GM18907 (cell line): ENCODE measurements around the gene HAPLN3.

Experiments used
- ATAC-seq: cut with Tn5 transposase; IDR thresholded peaks from one replicate; pipeline ENCODE4 v1.9.1; 2021; ENCODE audit warnings: mild to moderate bottlenecking, moderate library complexity; ENCODE audit not compliant: unreplicated experiment

The HAPLN3 gene

DNA sequence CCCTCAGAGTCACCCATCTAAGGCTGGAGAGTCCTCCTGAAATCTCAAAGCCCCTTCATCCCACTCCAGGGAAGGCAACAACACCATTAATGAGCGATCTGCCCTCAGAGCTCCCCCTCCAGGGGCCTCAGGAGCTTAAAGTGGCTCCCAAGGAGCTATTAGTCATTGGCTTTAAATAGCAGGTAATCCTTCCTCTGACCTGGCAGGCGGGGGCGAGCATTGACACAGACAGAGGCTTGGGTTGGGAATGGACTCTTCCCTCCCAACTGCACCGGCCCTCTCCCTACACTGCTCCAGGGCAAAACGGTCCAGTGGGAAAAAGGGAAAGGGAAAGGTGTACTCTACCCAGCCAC is 16.4 kb upstream of the HAPLN3 start:
- no peak for ATAC-seq

DNA sequence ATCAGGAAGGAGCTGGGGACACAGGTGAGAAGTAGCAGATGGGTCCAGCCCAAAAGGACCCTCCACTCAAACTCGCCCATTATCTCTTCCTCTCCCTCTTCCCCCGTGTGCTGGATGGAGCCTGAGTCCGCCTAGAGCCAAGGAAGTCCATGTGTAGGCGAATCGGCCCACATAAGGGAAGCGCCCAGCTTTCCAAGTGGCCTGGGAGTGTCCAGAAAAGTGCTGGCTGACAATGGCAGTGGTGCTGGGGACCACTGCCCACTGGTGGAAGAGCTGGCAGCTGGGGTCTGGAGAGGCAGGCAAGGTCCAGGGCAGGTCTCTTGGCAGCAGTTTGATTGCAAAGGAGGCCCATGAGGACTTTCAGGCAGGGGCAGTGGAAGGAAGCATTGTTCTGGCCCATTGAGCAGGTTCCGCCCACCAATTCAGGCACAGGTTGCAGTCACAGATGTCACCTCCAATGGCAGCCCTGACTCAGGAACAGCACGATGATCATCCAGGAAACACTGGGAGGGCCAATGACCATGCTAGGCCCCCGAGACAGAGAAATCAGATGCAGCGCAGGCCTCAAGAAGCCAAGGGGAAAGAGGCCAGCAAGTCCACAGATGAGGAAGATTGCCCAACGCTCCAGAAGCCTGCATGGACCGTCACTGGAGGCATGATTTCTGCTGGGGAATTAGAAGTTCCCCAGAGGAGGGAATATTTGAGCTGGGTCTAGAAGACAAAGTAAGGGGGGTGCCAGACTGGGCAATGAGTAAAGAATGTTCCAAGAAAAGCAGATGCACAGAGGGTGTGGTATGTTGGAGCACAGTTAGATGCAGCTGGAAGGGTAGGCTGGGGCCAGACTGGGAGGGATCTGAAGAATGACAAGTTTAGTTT is 14.8 kb upstream of the HAPLN3 start:
- no peak for ATAC-seq

DNA sequence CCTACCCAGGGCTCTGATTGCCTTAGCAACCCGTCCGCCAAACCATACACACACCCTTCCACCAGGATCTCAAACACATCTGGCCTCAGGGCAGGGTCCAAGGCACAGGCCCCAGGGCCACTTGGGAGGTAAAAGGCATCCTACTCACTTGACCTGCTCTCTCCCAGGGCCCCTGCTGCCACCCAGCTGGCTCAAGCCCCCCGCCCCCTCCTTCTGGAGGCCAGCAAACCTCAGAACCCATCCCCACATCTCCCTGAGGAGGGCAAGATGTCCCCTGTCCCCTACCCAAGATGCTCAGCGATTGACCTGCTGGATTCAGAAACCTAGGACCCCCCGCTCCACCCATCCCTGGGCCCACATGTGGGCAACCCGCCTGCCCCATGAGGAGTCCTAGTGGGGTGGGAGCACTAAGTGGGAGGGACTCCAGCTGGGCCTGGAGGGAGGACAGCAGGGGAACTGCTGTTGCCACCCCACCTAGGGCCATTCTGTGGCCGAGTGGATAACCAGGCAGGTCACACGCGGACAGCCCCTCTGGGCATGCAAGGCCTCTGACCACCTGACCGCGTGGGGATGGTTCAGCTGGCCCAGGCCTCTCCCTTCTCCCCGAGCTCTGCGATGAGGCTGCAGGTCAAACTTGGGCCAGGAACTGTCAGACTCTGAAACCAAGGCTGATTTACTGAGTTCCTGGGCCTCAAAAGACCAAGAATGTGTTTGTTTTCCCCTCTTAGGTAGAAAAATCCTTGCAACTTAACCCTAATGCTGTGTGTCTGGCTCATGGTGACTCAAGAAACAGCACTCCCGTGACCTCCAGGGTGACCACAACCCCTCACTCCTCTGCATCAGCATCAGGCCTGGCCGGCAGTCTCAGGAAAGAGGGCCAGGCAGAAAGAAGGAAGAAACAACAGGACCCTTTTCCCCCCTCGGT is 13.6 kb upstream of the HAPLN3 start:
- no peak for ATAC-seq

DNA sequence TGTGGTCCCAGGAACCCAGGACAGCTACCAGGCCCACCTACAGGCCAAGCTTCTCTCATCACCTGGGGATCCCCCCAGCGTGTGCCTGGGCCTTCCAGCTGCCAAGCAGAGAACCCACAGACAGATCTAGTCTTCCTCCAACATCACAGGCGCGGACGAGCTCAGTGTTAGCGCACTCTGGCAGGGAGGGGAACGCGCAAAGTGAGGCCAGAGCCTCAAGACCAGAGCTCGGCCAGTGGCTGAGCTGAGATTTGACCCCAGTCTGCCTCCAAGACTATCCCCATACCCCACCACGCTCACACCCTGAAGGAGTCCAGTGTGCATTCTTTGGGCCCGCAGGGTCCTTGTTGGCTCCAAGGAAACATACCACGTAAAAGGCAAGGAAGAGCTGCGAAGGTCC is 12.8 kb upstream of the HAPLN3 start:
- no peak for ATAC-seq

DNA sequence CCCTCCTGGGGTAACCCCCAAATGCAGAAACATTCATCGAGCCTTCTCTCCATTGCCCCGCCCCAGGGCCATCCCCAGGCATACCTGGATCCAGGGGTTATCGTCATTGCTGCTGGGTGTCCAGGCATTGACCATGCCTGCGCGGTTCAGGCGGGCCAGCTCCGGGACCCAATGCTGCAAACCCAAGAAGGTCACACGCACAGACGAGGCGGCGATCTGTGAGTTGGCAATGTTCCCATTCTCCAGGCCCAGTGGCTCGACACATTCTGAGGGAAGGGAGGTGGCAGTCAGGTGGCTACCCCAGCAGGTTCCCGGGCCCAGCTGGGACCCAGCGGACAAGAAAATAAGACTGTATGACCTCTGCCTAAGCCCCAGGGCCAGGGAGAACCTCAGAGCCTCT is 11.8 kb upstream of the HAPLN3 start:
- ATAC-seq: no peak

DNA sequence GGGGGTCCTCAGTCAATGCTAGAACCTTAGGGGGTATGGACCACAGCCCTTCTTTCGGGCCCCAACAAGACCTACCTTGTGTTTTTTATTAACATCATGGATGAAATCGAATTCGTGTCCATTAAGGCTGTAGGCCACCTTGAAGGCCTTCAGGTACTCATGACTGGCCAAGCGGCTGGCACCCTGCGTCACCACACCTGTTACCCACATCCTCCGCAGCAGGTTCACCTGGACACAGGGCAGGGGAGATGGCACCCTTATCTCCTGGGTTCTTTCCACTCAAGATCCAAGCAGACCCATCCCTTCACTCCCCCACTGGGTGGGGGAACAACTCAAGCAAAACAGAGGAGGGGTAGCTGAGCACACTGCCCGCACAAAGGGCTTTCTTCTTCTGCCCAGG is 11.2 kb upstream of the HAPLN3 start:
- no peak for ATAC-seq

DNA sequence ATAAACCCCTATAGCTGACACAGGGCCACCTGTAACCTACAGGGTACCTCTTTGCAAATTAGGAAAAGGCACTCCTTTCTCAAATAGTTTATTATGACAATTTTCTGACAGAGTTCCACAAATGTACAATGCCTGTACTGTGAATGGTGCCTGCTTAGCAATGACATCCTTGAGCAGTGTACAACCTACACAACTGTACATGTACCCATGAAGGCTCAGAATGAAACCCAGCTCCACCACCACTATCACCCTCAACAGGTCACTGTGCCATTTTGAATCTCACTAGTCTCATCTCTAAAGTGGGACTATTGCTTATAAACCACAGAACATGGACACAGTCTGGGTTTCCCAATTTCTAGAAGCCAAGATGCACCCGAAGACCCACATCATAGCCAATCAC is 10.8 kb upstream of the HAPLN3 start:
- no peak for ATAC-seq

DNA sequence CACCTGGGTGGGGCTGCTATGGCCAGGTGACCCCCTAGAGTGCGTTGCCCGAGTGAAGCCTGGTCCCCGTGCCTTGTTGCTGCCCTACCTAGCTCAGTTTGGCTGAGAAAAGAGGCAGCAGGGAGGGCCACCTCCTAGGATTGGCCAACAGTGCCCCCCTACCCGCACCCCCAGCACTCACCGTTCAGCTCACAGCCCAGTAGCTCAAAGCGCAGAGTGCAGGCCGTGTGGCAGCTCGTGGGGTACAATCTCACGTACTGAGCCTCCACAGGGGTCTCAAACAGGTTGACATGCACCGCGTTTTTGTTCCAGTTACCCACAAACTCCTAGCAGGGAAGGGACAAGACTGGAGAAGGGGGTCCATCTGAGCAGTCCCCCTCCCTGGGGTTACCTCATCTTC is 10.2 kb upstream of the HAPLN3 start:
- ATAC-seq: no peak

DNA sequence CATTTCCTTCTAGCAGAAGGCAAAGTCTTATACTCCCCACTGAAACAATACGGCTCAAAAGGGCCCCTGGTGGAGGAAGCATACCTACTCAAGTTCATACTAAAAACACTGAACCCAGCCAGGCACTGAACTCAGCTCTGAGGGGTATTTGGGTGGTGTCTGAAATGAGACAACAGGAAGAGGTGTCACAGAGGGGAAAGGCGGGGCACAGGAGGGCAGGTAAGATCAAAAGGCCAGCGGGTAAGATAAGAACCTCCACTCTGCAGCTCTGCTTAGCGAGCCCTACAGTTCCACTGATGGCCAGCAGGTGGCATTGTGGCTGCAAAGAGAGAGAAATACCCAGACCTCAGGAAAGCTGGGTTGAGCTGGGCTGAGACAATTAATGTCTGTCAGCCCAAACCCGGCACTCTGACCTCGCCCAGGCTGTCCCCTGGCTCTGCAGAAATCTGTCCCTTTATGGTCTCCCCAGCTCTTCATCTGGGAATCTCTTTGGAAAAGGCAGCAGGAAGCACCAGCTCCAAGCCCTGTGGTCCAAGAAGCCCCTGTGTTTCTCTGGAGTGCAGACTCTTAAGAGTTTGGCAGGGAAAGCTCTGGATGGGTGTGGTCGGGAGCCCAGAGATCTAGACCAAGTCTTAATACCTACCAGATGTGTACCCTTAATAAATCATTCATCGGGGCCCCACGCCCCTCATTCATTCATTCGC is 9.4 kb upstream of the HAPLN3 start:
- peak; percentile 72 for ATAC-seq

DNA sequence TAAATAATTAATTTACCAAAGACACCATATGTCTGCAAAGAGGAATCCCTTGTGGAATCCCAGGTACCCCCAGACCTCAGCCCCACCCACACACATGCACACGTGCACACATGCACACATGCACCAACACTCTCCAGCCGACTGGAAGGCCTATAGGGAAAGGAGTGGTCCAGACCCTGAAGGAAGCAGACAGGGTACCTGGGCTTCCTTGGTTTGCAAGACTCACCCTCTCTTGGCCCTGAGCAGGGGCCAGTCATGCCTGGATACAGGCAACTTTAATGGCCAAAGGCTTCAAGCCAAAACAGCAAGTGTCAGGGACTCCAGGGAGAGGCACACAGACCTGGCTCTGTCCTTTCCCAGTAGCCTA is 8.9 kb upstream of the HAPLN3 start:
- no peak for ATAC-seq

DNA sequence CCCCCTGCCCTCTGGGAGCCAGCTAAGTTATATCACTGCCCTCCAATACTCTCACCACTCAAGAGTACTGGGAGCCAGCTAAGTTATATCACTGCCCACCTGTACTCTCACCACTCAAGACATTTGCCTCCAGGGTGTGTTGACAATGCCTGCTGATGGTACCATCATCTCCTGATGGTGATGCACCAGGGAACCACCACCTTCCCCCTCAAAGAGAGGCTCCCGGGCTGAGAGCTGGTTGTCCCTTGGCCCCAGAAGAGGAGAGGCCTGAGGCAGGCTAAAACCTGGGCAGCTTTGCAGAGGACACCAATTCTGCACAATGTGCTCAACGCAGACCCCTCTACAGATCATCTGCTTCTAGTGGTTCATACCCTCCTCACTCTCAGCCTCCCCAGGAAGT is 7.5 kb upstream of the HAPLN3 start:
- no peak for ATAC-seq

DNA sequence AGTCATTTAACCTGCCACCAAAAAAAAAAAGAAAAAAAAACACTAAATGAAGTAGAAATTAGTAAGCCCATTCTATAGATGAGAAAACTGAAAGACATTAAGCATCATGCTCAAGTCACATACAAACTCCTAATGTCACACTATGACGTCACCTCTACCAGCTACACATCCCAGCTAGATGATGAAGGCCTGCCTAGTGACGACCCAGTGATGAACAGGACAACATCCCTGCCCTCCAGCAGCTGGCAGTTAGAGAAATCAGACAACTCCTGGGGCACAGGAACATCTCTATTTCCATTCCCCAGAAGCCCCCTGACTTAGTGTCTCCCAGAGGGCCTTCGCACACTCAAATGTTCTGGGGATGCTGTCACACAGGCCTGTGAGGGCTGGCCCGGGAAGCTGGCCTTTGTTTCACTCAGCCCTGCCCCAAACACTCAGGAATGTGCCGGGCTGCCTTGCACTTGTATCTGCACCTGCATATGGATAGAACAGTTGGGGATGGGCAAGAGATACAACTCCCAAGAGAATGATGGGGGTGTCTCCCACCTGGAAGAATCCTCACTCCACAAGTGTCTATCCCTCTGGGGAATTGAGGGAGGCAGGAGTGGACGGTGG is 7.0 kb upstream of the HAPLN3 start:
- no peak for ATAC-seq

DNA sequence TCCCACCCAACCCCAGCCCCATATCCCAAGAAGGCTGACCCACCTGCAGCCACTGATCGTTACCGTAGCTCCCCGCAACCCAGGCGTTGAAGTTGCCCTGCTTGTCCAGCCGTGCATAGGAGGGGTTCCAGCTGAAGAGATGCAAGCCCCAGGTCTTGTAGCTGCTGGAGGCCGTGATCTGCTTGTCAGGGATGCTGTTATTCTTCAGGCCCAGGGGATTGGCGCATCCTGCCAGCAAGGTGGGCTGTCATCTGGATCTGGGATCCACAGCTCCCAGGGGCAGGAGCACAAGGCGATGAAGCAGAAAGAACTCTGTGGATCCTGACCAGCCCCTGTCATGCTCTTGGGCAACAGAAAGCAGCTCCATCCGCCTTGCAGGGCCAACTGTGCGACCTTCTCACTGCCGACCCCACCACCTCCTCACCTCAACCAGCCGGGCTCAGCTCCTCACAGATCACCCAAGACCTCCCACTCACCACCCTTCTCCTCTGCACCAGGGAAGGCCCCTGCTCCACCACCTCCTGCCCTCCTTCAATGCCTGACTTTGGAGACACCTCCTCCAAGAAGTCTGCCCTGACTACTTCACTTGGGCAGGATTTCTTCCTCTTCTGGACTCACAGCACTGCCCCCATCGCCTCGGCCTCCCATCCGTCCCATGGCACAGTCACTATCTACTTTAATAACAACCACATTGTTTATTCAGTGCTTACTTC is 6.3 kb upstream of the HAPLN3 start:
- no peak for ATAC-seq

DNA sequence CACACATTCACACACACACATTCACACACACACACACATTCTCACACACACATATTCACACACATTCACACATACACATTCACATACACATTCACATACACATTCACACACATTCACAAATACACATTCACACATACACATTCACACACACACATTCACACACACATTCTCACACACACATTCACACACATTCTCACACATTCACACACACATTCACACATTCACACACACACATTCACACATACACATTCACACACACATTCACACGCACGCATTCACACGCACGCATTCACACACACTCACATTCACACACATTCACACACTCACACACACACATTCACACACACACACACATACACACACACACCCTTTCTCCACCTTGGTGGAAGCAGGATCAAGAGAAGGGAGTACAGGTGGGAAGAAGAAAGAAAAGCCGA is 5.7 kb upstream of the HAPLN3 start:
- no peak for ATAC-seq

DNA sequence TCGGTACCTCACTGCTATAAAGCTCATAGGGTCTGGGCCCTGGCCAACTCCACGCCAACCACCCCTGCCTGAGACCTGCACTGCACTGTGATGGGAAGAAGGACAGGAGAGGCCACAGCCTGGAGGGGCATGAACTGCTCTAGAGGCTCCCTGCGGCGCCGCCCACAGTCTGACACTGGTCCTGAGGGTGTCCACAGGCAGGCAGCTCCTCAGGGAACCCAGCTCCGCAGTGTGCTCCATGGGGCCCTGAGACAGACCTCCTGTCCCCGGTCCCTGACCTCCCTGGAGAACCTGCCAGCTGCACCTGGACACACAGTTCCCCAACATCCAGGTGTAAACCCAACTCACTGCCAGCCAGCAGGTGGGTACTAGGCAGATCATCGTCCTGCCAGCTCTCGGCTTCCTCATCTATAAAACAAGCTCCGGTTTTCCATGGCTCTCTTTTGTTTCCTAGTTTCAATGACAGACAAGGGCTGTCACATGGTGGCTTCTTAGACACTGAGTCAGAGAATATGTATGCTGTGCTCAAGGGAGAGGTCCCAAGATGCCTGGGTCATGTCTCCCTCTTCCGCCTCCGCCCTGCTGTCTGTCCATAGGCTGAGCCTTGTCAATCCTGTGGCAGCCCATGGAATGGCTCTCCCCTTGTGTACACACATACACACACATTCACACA is 5.1 kb upstream of the HAPLN3 start:
- no peak for ATAC-seq

DNA sequence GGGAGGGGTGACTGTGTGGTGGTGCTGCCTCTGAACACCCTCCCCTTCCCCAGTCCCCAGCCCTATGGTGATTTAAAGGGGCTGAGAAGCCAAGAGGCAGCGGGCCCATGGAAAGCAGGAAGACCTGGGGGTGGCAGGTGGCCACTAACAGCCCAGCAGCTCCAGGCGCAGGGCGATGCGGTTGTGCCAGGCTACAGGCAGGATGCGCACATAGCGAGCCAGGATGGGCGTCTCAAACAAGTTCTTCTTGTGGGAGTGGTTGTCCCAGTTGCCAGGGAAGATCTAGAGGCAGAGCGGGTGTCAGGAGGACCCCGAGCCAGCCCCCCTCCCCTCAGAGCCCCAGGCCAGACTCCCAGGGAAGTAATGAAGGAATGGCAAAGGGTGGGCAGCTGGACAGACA is 3.9 kb upstream of the HAPLN3 start:
- no peak for ATAC-seq

DNA sequence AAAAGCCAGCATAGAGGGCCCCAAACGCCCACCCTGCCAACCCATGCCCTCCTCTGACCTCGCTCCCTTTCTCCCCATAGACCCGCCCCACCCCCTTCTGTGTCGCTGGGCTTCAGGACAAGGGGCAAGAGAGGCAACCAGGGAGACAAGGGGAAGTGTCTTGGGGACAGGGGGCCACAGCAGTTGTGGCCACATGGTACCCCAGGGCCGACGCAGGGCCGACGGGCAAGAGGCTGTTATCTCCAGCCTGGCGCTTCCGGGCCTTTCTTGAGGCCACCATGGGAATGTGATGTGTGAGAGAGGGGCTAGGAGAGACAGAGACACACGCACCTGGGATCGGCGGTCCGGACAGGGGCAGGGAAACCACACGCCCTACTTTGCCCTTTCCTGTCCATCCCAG is 3.4 kb upstream of the HAPLN3 start:
- no peak for ATAC-seq

DNA sequence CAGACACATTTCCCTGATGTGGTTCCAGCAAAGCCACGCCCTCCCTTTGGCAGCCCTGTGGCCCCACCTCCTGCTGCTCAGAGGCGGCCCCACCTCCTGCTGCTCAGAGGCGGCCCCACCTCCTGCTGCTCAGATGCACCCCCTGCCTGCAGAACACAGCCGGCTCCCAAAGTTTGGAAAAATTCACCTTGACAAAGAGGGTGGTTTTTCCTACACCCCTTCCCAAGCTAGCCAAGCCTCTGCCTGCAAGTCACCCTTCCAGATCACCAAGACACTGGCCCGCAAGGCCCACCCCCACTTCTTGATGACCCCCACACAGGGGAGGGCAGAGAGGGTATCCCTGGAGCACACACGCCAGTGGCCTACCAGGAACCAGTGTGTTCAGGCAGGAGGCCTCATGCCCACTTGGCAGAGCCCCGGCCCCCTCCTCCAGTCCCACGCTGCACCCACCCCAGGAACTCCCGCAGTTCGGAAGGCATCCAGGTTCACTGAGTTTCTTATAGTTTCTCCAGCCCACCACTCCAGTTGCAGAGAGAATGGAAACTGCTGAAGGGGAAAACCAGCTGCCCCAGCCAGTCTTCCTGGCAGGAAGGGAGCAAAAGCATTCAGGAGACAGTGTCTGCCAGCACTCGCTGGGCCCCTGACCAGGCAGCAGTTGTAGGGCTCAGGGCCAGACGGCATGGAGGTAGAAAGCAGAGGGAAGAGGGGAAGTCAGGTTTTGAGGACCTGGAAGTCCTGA is 2.3 kb upstream of the HAPLN3 start:
- no peak for ATAC-seq

DNA sequence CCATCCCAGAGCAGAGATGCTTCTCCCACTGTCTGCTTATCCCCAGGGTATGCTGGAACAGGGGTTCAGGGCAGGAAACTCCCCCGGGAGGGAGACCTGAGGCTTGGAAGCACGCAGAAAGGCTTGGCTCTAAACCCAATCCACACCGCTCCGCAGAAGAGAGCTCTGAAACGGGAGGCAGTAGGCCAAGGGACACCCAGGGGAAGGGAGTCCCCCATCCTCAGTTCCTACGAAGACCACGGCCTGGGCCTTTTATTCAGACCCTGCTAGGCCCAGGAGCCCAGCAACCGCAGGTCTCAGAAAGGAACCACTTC is 1.8 kb upstream of the HAPLN3 start:
- ATAC-seq: no peak
